ENCODE data around the gene PTP4A1. TPM values are rescaled to one million over a fixed set of nuclear protein-coding genes. Genes with fewer than 3 reads are reported as not detected.
"Not testable (repeated sequence)": the region's sequence is repeated elsewhere in the genome, so short reads cannot be mapped to it uniquely, and the experiment has no call there.

Gene PTP4A1
- 18.0 and 24.4 TPM in 2 replicates for polyA plus RNA-seq (2014; cell fraction: cytosol; rRNA removed)
- 14.3 and 36.3 TPM in 2 replicates for polyA plus RNA-seq (2014; cell fraction: nucleus; rRNA removed)

GRCh38 chr6:63572044-63572746, at the start of gene PTP4A1, which contains the start of gene LOC128125822:
PTP4A1 (plus strand) TSS chr6:63572480; CDS start chr6:63576881, 4,401 bp downstream.
LOC128125822 (plus strand) TSS chr6:63572480.
- peak; percentile 97 for DNase-seq (ENCODE audit: low spot score)

GRCh38 chr6:63522911-63523287, 49.4 kb upstream of the PTP4A1 start:
- not testable (repeated sequence) for DNase-seq (ENCODE audit: low spot score)

- no peak for DNase-seq (ENCODE audit: low spot score)
These were observed 48.6 kb upstream of the PTP4A1 start for GRCh38 chr6:63523630-63524029.

GRCh38 chr6:63525186-63525878, 46.9 kb upstream of the PTP4A1 start:
- DNase-seq (ENCODE audit: low spot score): peak; percentile 4

- no peak for DNase-seq (ENCODE audit: low spot score)
These were observed 45.3 kb upstream of the PTP4A1 start for GRCh38 chr6:63526931-63527330.

GRCh38 chr6:63527658-63528514, 44.4 kb upstream of the PTP4A1 start:
- no peak for DNase-seq (ENCODE audit: low spot score)

- DNase-seq (ENCODE audit: low spot score): no peak
These were observed 42.8 kb upstream of the PTP4A1 start for GRCh38 chr6:63529498-63529897.

- no peak for DNase-seq (ENCODE audit: low spot score)
These were observed 42.1 kb upstream of the PTP4A1 start for GRCh38 chr6:63530182-63530581.

GRCh38 chr6:63530991-63531390, 41.3 kb upstream of the PTP4A1 start:
- no peak for DNase-seq (ENCODE audit: low spot score)

- DNase-seq (ENCODE audit: low spot score): no peak
These were observed 39.3 kb upstream of the PTP4A1 start for GRCh38 chr6:63533026-63533425.

- no peak for DNase-seq (ENCODE audit: low spot score)
These were observed 38.3 kb upstream of the PTP4A1 start for GRCh38 chr6:63533952-63534351.

GRCh38 chr6:63537201-63537958, 34.9 kb upstream of the PTP4A1 start:
- no peak for DNase-seq (ENCODE audit: low spot score)

- no peak for DNase-seq (ENCODE audit: low spot score)
These were observed 34.4 kb upstream of the PTP4A1 start for GRCh38 chr6:63537959-63538300.

- DNase-seq (ENCODE audit: low spot score): no peak
These were observed 33.7 kb upstream of the PTP4A1 start for GRCh38 chr6:63538550-63538949.

- no peak for DNase-seq (ENCODE audit: low spot score)
These were observed 29.3 kb upstream of the PTP4A1 start for GRCh38 chr6:63543001-63543400.

GRCh38 chr6:63543982-63544381, 28.3 kb upstream of the PTP4A1 start:
- DNase-seq (ENCODE audit: low spot score): no peak

GRCh38 chr6:63546236-63546635, 26.0 kb upstream of the PTP4A1 start:
- DNase-seq (ENCODE audit: low spot score): no peak

GRCh38 chr6:63546697-63547096, 25.6 kb upstream of the PTP4A1 start:
- no peak for DNase-seq (ENCODE audit: low spot score)

- DNase-seq (ENCODE audit: low spot score): peak; percentile 22
These were observed 23.2 kb upstream of the PTP4A1 start for GRCh38 chr6:63549076-63549475.

- DNase-seq (ENCODE audit: low spot score): no peak
These were observed 19.1 kb upstream of the PTP4A1 start for GRCh38 chr6:63553208-63553607.

- no peak for DNase-seq (ENCODE audit: low spot score)
These were observed 18.4 kb upstream of the PTP4A1 start for GRCh38 chr6:63553900-63554299.
